Measurements from ENCODE around the gene GALNT12. TPM values are rescaled to one million over a fixed set of nuclear protein-coding genes. Genes with fewer than 3 reads are reported as not detected.

GALNT12 gene
- total RNA-seq, 2 donors from 2014 or later, result 69.6 to 145 TPM

GRCh38 chr9:98867429-98868168, 60.1 kb downstream of the GALNT12 start:
- Histone ChIP-seq H3K4me1 (no peaks in the 10 kb centered on the region), H3K9me3 (no peaks in the 10 kb centered on the region), H3K27me3 (no peaks in the 10 kb centered on the region), H3K27ac (peak overlapping the region; percentile 50), H3K36me3 (no peaks in the 10 kb centered on the region), H3K9ac (ENCODE audit: low read depth in 2 of 2, low read length in 2 of 2) (no peak overlapping the region), H3K4me3 (no peak overlapping the region)
- intact Hi-C loops (cut with DNase I), result no loop called here
- peak; percentile 60 for DNase-seq
- TF ChIP-seq CTCF (IDR thresholded peaks at IDR 0.05), result no peak

DNA sequence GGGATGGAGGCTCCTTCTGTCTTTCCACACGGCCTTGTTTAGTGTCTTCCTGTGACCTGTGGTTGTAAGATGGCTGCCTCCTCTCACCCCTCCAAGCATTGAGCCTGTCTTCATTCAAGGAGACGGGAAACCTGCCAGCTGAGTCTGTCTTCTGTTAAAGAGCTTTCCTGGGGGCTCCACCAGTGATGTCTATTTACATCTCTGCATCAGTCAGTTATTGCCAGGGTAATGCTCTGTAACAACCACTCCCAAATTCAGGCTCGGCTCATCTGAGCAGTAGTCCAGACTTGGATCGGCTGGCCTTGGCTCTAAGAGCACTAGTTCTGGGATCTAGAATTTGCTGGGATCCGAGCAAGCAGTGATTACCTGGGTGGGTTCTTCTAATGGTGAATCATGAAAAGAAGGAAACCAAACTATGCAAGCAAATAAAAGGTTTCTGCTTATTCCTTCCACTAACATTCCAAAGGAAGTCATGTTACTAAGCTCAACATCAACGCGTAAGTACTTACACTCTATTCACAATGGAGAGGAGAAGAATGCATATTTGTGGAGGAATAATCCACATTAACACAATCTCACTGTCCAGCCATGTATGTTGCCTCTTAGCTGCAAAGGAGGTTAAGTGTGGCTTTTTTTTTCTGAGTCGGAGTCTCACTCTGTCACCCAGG, 61.7 kb downstream of the GALNT12 start:
- Histone ChIP-seq H3K36me3 (no peaks in the 10 kb centered on the region), H3K9me3 (no peaks in the 10 kb centered on the region), H3K4me1 (no peaks in the 10 kb centered on the region), H3K4me3 (no peak overlapping the region), H3K27me3 (no peaks in the 10 kb centered on the region), H3K27ac (no peak overlapping the region), H3K9ac (ENCODE audit: low read depth in 2 of 2, low read length in 2 of 2) (no peak overlapping the region)
- DNase-seq, result no peak
- no peak for TF ChIP-seq CTCF (IDR thresholded peaks at IDR 0.05)
- intact Hi-C loops (cut with DNase I), result no loop called here

GRCh38 chr9:98869866-98870265, 62.4 kb downstream of the GALNT12 start:
- H3K4me3 ChIP-seq, result no peak overlapping the region
- no peak for DNase-seq
- no peaks in the 10 kb centered on the region for H3K36me3 ChIP-seq
- H3K27me3 ChIP-seq, result no peaks in the 10 kb centered on the region
- no peaks in the 10 kb centered on the region for H3K9me3 ChIP-seq
- H3K9ac ChIP-seq (ENCODE audit: low read depth in 2 of 2, low read length in 2 of 2), result no peak overlapping the region
- intact Hi-C loops (cut with DNase I), result no loop called here
- no peaks in the 10 kb centered on the region for H3K4me1 ChIP-seq
- H3K27ac ChIP-seq, result no peak overlapping the region
- no peak for TF ChIP-seq CTCF (IDR thresholded peaks at IDR 0.05)

DNA sequence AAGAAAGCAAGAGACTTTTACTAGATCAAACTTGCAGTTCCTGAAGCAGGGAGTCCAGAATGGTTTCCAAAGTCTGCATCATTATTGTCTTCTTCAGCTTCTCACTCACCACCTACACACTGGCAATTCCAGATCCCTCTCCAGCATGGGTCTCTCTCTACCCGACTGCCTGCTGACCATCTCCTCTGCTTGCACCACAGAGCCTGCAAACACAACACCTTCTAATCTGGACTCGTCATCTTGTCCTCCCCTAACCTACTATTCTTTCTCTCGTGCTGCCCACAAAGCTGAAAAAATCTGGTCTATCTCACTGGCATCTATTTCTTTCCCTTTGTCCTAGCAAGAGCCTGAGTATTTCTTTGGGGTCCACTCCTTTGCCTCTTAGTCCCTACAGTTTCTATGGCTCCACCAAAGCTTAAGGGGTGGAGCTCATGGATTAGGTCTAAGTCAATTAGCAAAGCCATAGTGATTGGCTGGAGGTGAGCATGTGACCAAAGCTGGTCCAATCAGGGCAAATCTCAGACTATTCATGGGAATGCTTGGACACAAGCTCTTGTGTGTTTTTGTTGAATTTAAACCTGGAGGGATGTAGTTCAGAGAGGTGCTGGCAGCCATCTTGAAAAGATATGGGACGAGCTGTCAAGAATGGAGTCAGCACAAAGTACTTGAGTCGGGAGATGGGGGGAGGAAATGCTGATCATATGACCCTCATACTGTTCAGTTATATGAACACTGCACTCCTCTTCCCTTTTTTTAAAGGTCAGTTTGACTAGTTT, 63.5 kb downstream of the GALNT12 start:
- H3K36me3 ChIP-seq, result no peaks in the 10 kb centered on the region
- no peak for TF ChIP-seq CTCF (IDR thresholded peaks at IDR 0.05)
- intact Hi-C loops (cut with DNase I), result no loop called here

DNA sequence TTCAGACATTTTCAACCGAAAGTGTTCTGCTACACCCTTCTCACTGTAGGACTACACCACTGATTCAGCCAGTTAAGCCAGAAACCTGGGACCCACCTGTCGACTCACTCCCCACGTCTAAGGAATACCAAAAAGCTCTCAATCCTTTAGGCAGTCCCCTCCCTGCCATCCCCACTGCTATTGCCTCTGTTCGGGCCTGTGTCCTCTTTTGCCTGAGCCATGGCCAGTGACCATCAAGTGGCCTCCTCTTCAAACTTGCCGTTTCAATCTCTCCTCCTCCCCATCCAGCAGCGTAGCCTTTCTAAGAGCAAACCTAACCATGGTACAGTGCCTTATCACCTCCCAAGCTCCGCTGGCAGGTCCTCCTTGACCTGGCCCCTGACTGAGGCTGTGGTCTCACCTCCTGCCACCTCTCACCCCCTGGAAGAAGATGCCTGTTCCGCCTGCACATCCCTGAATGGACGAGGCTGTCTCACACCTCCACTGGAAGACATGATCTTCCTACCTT, 64.1 kb downstream of the GALNT12 start:
- Histone ChIP-seq H3K9me3 (no peaks in the 10 kb centered on the region), H3K36me3 (no peaks in the 10 kb centered on the region), H3K27me3 (no peaks in the 10 kb centered on the region), H3K4me3 (no peak overlapping the region), H3K9ac (ENCODE audit: low read depth in 2 of 2, low read length in 2 of 2) (no peak overlapping the region), H3K27ac (no peak overlapping the region), H3K4me1 (no peaks in the 10 kb centered on the region)
- TF ChIP-seq CTCF (IDR thresholded peaks at IDR 0.05), result no peak
- no peak for DNase-seq
- intact Hi-C loops (cut with DNase I), result no loop called here

More for the DNA sequence above, 63.5 kb downstream of the GALNT12 start:
- Histone ChIP-seq H3K9ac (ENCODE audit: low read depth in 2 of 2, low read length in 2 of 2) (no peak overlapping the region), H3K27ac (no peak overlapping the region), H3K27me3 (no peaks in the 10 kb centered on the region), H3K4me3 (no peak overlapping the region), H3K9me3 (no peaks in the 10 kb centered on the region), H3K4me1 (no peaks in the 10 kb centered on the region)
- no peak for DNase-seq

Measured in colonic mucosa (tissue), 4 donors.